CD14-positive monocyte (primary cell): ENCODE data around the gene CYP46A1. TPM values are rescaled to one million over a fixed set of nuclear protein-coding genes. Genes with fewer than 3 reads are reported as not detected.

ENCODE experiments used
- DNase-seq, 3 donors: peaks; one replicate each; pipeline ENCODE4 v3.0.0-alpha.2; 2011 to 2022
- H2AFZ ChIP-seq: 2 replicates; pipeline ENCODE4 v1.6.0; 2012; ENCODE audit warnings: mild to moderate bottlenecking, low read depth, low read length, inconsistent platforms; ENCODE audit not compliant: insufficient read depth, poor library complexity, severe bottlenecking
- H3K27ac ChIP-seq, 2 donors: 1 replicate in 1 of 2; 2 replicates in 1 of 2; pipeline ENCODE4 v1.5.1; 2012 to 2013; ENCODE audit warnings: low read length in 2 of 2, control low read depth in 1 of 2, inconsistent platforms in 1 of 2, low read depth in 1 of 2, mild to moderate bottlenecking in 1 of 2
- H3K27me3 ChIP-seq, 2 donors: one replicate each; pipeline versions ENCODE4 v1.6.0 to v1.6.1; 2011 to 2013; ENCODE audit warnings: low read length in 2 of 2; ENCODE audit not compliant: control insufficient read depth in 2 of 2, insufficient read depth in 2 of 2
- H3K36me3 ChIP-seq, 2 donors: replicated peaks in 1 of 2; 1 replicate in 1 of 2; 2 replicates in 1 of 2; pipeline versions ENCODE4 v1.5.1 to v1.6.1; 2012 to 2013; ENCODE audit warnings: low read length in 2 of 2, control low read depth in 1 of 2, inconsistent platforms in 1 of 2, mild to moderate bottlenecking in 1 of 2; ENCODE audit not compliant: insufficient read depth in 2 of 2, control insufficient read depth in 1 of 2
- H3K4me1 ChIP-seq, 2 donors: 1 replicate in 1 of 2; 2 replicates in 1 of 2; pipeline versions ENCODE4 v1.5.1 to v1.6.1; 2012 to 2013; ENCODE audit warnings: low read length in 2 of 2, control low read depth in 1 of 2, inconsistent platforms in 1 of 2, mild to moderate bottlenecking in 1 of 2, moderate library complexity in 1 of 2; ENCODE audit not compliant: insufficient read depth in 2 of 2, control insufficient read depth in 1 of 2
- H3K4me2 ChIP-seq: replicated peaks from 2 replicates; pipeline ENCODE3; 2012; ENCODE audit warnings: low read length, moderate library complexity, mild to moderate bottlenecking; ENCODE audit not compliant: poor library complexity, severe bottlenecking; ENCODE audit errors: extremely low read depth
- H3K4me3 ChIP-seq, 3 experiments: fragments of 200-600 bp in 1 of 3; sonication (generic) in 1 of 3; replicated peaks in 1 of 3; 1 replicate in 2 of 3; 2 replicates in 1 of 3; pipeline ENCODE4 v1.5.1; 2011 to 2013; ENCODE audit warnings: low read length in 3 of 3, mild to moderate bottlenecking in 3 of 3, control low read depth in 2 of 3, low read depth in 2 of 3, inconsistent platforms in 1 of 3, moderate library complexity in 1 of 3
- H3K79me2 ChIP-seq: 2 replicates; pipeline ENCODE4 v1.6.0; 2012; ENCODE audit warnings: mild to moderate bottlenecking, control low read depth, inconsistent platforms, low read length, moderate library complexity; ENCODE audit not compliant: insufficient read depth
- H3K9ac ChIP-seq: 2 replicates; pipeline ENCODE4 v1.6.0; 2017; ENCODE audit warnings: low read length, mild to moderate bottlenecking; ENCODE audit not compliant: insufficient read depth, poor library complexity, severe bottlenecking
- H3K9me3 ChIP-seq, 2 donors: replicated peaks in 1 of 2; 1 replicate in 1 of 2; 2 replicates in 1 of 2; pipeline versions ENCODE4 v1.5.1 to v1.6.1; 2012 to 2013; ENCODE audit warnings: low read length in 2 of 2, control low read depth in 1 of 2; ENCODE audit not compliant: control insufficient read depth in 1 of 2, insufficient read depth in 1 of 2
- H4K20me1 ChIP-seq: 2 replicates; pipeline ENCODE4 v1.6.0; 2012; ENCODE audit warnings: mild to moderate bottlenecking, low read length, control low read depth, moderate library complexity; ENCODE audit not compliant: insufficient read depth
- H3K27ac Mint-ChIP-seq, 7 donors: one replicate each; pipeline ENCODE4 v1.8.0; 2020; ENCODE audit warnings: mild to moderate bottlenecking in 7 of 7, mixed read lengths in 7 of 7, moderate library complexity in 6 of 7, inconsistent platforms in 2 of 7
- H3K27me3 Mint-ChIP-seq, 3 donors: one replicate each; pipeline ENCODE4 v1.8.0; 2021 to 2022; ENCODE audit warnings: low read depth in 3 of 3, mild to moderate bottlenecking in 3 of 3, mixed read lengths in 3 of 3, moderate library complexity in 3 of 3, inconsistent platforms in 1 of 3
- H3K36me3 Mint-ChIP-seq, 2 donors: one replicate each; pipeline ENCODE4 v1.8.0; 2020; ENCODE audit warnings: mixed read lengths in 2 of 2, inconsistent platforms in 1 of 2, mild to moderate bottlenecking in 1 of 2
- H3K4me1 Mint-ChIP-seq: one replicate; pipeline ENCODE4 v1.8.0; 2020; ENCODE audit warnings: mild to moderate bottlenecking, mixed read lengths
- H3K4me3 Mint-ChIP-seq, 2 donors: one replicate each; pipeline ENCODE4 v1.8.0; 2020; ENCODE audit warnings: mild to moderate bottlenecking in 2 of 2, mixed read lengths in 2 of 2, moderate library complexity in 1 of 2
- H3K9me3 Mint-ChIP-seq, 7 donors: one replicate each; pipeline ENCODE4 v1.8.0; 2020 to 2022; ENCODE audit warnings: mixed read lengths in 7 of 7, mild to moderate bottlenecking in 6 of 7, moderate library complexity in 6 of 7, inconsistent platforms in 2 of 7
- WGBS: methylation state at CpG from one replicate; pipeline ENCODE4 v1.1.5; 2013; ENCODE audit warnings: missing lambda C conversion rate; ENCODE audit not compliant: insufficient coverage; 5-methylcytosine and 5-hydroxymethylcytosine counted together
- intact Hi-C, 2 donors: fragments of 100-400 bp; cut with micrococcal nuclease; formaldehyde crosslinking; loops; one replicate each; pipeline versions ENCODE4 v1.15.0 to v1.15.1; 2023
- polyA plus RNA-seq, 3 donors: library from polyadenylated mRNA; depleted of rRNA in 1 of 3; unstranded in 2 of 3; stranded (reverse) in 1 of 3; fragments of 300-500 nt in 2 of 3; fragments of >200 nt in 1 of 3; fragmentation: Illumina TruSeq in 2 of 3; gene quantifications; 1 replicate in 2 of 3; 2 replicates in 1 of 3; pipeline ENCODE4 v1.2.3, GENCODE V29; 2012 to 2021
- TF ChIP-seq, protein P1 (sequence below): fragments of 200-600 bp; IDR thresholded peaks from one replicate; pipeline ENCODE4 v1.8.0; 2022; ENCODE audit warnings: antibody characterized with exemption, mild to moderate bottlenecking

CYP46A1 gene
- polyA plus RNA-seq, 3 donors: not detected

- no peak for DNase-seq
- H3K4me3 ChIP-seq: no peak overlapping the region
- H3K9ac ChIP-seq: no peak overlapping the region
- no peaks in the 10 kb centered on the region for H3K79me2 ChIP-seq
- H4K20me1 ChIP-seq: no peaks in the 10 kb centered on the region
- H3K27ac Mint-ChIP-seq: no peak overlapping the region
- H3K27me3 Mint-ChIP-seq: peaks cover 31 to 57% (median 45%) of the 10 kb centered on the region in 3 donors
- TF ChIP-seq, protein P1, sequence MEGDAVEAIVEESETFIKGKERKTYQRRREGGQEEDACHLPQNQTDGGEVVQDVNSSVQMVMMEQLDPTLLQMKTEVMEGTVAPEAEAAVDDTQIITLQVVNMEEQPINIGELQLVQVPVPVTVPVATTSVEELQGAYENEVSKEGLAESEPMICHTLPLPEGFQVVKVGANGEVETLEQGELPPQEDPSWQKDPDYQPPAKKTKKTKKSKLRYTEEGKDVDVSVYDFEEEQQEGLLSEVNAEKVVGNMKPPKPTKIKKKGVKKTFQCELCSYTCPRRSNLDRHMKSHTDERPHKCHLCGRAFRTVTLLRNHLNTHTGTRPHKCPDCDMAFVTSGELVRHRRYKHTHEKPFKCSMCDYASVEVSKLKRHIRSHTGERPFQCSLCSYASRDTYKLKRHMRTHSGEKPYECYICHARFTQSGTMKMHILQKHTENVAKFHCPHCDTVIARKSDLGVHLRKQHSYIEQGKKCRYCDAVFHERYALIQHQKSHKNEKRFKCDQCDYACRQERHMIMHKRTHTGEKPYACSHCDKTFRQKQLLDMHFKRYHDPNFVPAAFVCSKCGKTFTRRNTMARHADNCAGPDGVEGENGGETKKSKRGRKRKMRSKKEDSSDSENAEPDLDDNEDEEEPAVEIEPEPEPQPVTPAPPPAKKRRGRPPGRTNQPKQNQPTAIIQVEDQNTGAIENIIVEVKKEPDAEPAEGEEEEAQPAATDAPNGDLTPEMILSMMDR: no peak
- WGBS: 97% methylated on average over 7 of the region's 13 CpGs
- H3K36me3 ChIP-seq: no peaks in the 10 kb centered on the region
- no peaks in the 10 kb centered on the region for H3K4me1 ChIP-seq
- no peak overlapping the region for H3K4me3 Mint-ChIP-seq
- no peaks in the 10 kb centered on the region for H3K36me3 Mint-ChIP-seq
- H3K27me3 ChIP-seq: peaks cover 0 to 32% of the 10 kb centered on the region in 2 donors
- H3K9me3 Mint-ChIP-seq: no peaks in the 10 kb centered on the region
- no peak overlapping the region for H2AFZ ChIP-seq
- no peak overlapping the region for H3K4me2 ChIP-seq
- H3K9me3 ChIP-seq: no peaks in the 10 kb centered on the region
- H3K27ac ChIP-seq: no peak overlapping the region
- peaks cover 2% of the 10 kb centered on the region for H3K4me1 Mint-ChIP-seq
- intact Hi-C loops: no loop called here
These were observed 65.0 kb downstream of the CYP46A1 start for GRCh38 chr14:99749142-99749541.

- Mint-ChIP-seq H3K4me3 (no peak overlapping the region), H3K27me3 (peaks cover 33 to 59% (median 46%) of the 10 kb centered on the region in 3 donors), H3K4me1 (peaks cover 2% of the 10 kb centered on the region), H3K36me3 (no peaks in the 10 kb centered on the region), H3K9me3 (no peaks in the 10 kb centered on the region), H3K27ac (no peak overlapping the region)
- H4K20me1 ChIP-seq: no peaks in the 10 kb centered on the region
- no peaks in the 10 kb centered on the region for H3K79me2 ChIP-seq
- H3K36me3 ChIP-seq: no peaks in the 10 kb centered on the region
- no peak overlapping the region for H2AFZ ChIP-seq
- intact Hi-C loops: no loop called here
- 94% methylated on average over 15 of the region's 23 CpGs for WGBS
- H3K27ac ChIP-seq: no peak overlapping the region
- DNase-seq: no peak
- TF ChIP-seq, protein P1: no peak
- no peaks in the 10 kb centered on the region for H3K9me3 ChIP-seq
- no peaks in the 10 kb centered on the region for H3K4me1 ChIP-seq
- no peak overlapping the region for H3K9ac ChIP-seq
- peaks cover 0 to 32% of the 10 kb centered on the region in 2 donors for H3K27me3 ChIP-seq
- no peak overlapping the region for H3K4me2 ChIP-seq
- no peak overlapping the region for H3K4me3 ChIP-seq
These were observed 65.9 kb downstream of the CYP46A1 start for GRCh38 chr14:99749763-99750715.
